ENCODE results near the gene MARCOL. TPM values are rescaled to one million over a fixed set of nuclear protein-coding genes. Genes with fewer than 3 reads are reported as not detected.

MARCOL gene
- total and polyA plus RNA-seq, 10 of the 15 experiments (the other 5 are each of a cell fraction or from before 2014, with no cell fraction given) = 1.4 TPM; not detected in 9

DNA sequence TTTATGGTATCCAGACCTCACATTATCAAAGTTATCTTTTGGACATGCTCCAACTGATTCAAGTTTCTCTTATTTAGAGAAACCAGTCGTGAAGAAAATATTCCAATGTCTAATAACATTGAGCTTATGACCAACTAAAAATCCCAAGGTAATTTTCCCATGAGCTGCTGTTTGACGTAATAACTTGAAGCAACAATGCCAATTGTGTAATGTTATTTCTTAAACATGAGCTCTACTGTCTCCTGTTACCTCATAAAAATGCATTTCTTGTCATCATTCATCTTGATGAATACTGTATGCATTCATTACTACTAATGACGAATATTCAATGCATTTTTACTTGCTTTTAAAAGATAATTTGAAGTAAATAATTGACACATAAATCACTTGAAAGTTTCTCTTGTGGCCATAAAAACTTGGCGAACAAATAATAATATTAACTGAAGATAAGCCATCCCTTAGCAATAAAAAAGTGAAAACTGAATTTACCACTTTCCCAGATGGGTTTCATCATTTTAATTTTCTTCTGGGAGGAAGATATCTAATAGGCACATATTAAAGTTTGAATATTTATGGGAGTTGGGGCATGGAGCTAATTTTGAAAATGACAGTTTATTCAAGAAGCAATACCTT lies 424 bp upstream of the MARCOL start:
- H3K79me2 ChIP-seq (ENCODE audit: control insufficient read depth, insufficient read depth, low read length) = no peaks in the 10 kb centered on the region
- TF ChIP-seq ZBTB40 (IDR thresholded peaks at IDR 0.05; ENCODE audit: borderline replicate concordance) (no peak), EZH2 (IDR thresholded peaks at IDR 0.05; ENCODE audit: borderline replicate concordance, control insufficient read depth, low read depth, low read length) (no peak), BACH1 (IDR thresholded peaks at IDR 0.05; ENCODE audit: borderline replicate concordance) (no peak), ATF7 (IDR thresholded peaks at IDR 0.05; ENCODE audit: low read depth) (no peak), ZNF274 (IDR thresholded peaks at IDR 0.05; ENCODE audit: insufficient read depth, insufficient read length) (no peak), ZNF622 (IDR thresholded peaks at IDR 0.05) (no peak), ZNF207 (IDR thresholded peaks at IDR 0.05; ENCODE audit: borderline replicate concordance) (no peak), SMARCA5 (IDR thresholded peaks at IDR 0.05) (no peak), BMI1 (IDR thresholded peaks at IDR 0.05; ENCODE audit: borderline replicate concordance) (no peak), CREB1 (IDR thresholded peaks at IDR 0.05; ENCODE audit: low read depth) (no peak), E4F1 (IDR thresholded peaks at IDR 0.05; ENCODE audit: borderline replicate concordance, partially characterized antibody) (no peak), CHD1 (IDR thresholded peaks at IDR 0.05; ENCODE audit: low read depth, low read length) (no peak)
- TF ChIP-seq, protein P1, sequence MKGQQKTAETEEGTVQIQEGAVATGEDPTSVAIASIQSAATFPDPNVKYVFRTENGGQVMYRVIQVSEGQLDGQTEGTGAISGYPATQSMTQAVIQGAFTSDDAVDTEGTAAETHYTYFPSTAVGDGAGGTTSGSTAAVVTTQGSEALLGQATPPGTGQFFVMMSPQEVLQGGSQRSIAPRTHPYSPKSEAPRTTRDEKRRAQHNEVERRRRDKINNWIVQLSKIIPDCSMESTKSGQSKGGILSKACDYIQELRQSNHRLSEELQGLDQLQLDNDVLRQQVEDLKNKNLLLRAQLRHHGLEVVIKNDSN (IDR thresholded peaks at IDR 0.05; ENCODE audit: borderline replicate concordance, extremely low read length, insufficient read depth, low read depth, low read length) = no peak
- no peaks in the 10 kb centered on the region for H3K4me1 ChIP-seq (ENCODE audit: control insufficient read depth, insufficient read depth, low read length)
- 18% methylated on average over 4 of the region's 4 CpGs for WGBS (ENCODE audit: insufficient coverage, insufficient replicate concordance, low lambda C conversion rate, missing lambda C conversion rate)
- DNase-seq (ENCODE audit: low read depth, low spot score) (no peak), ATAC-seq (no peak), FAIRE-seq (no peak)
- RAD21 ChIA-PET (ENCODE audit: unreplicated experiment) = no interaction called here
- no peak overlapping the region for H3K27ac ChIP-seq (ENCODE audit: control insufficient read depth, insufficient read depth)
- no peak overlapping the region for H3K4me2 ChIP-seq (ENCODE audit: control insufficient read depth, insufficient read depth)
- no peak overlapping the region for H2AFZ ChIP-seq (ENCODE audit: control insufficient read depth, low read depth, low read length)
- no TSS peak for BruUV-seq (replicated peaks)
- no peaks in the 10 kb centered on the region for H4K20me1 ChIP-seq (ENCODE audit: control insufficient read depth, insufficient read depth)
- H3K4me3 ChIP-seq = no peak overlapping the region
- H3K27me3 ChIP-seq (replicated peaks in 1 of 2; ENCODE audit: control insufficient read depth in 2 of 2, insufficient read depth in 2 of 2, low read length in 1 of 2) = no peaks in the 10 kb centered on the region
- in situ Hi-C loops (cut with MboI) = no loop called here
- SMC1A ChIA-PET (ENCODE audit: uncharacterized antibody, unreplicated experiment) = no interaction called here
- intact Hi-C loops (cut with micrococcal nuclease; ENCODE audit: unreplicated experiment) = no loop called here
- no peaks in the 10 kb centered on the region for H3K36me3 ChIP-seq (ENCODE audit: control insufficient read depth in 2 of 2, insufficient read depth in 2 of 2, low read length in 1 of 2)
- POLR2A ChIA-PET = no interaction called here
- H3K9ac ChIP-seq (ENCODE audit: control insufficient read depth, insufficient read depth, low read length) = no peak overlapping the region
- no peaks in the 10 kb centered on the region for H3K9me3 ChIP-seq (replicated peaks; ENCODE audit: control insufficient read depth, insufficient read depth, low read length)
- CTCF ChIA-PET = no interaction called here

Data from GM12878 (cell line).